HCT116 (cell line): ENCODE data around the gene ADAM23. TPM values are rescaled to one million over a fixed set of nuclear protein-coding genes. Genes with fewer than 3 reads are reported as not detected.

ENCODE experiments used
- ATAC-seq: fragments of 200-7000 bp; cut with Tn5 transposase; 2 replicates; pipeline ENCODE4 v1.9.1; 2020; ENCODE audit warnings: mild to moderate bottlenecking, moderate library complexity
- BruUV-seq: library from RNA; stranded (reverse); fragments of 400-500 nt; replicated peaks from 2 replicates; lab custom pipeline; 2021; lab: Mats Ljungman, UMichigan
- CTCF ChIA-PET: fragments of 300-600 bp; sonication (Branson Sonifier 250); formaldehyde crosslinking; loops from one replicate; lab custom pipeline; 2021; ENCODE audit warnings: antibody characterized with exemption; lab: Charles Lee
- POLR2A ChIA-PET: fragments of 300-600, 350-600 bp; sonication (Branson Sonifier 250); formaldehyde crosslinking; loops from one replicate; lab custom pipeline; 2021; ENCODE audit warnings: antibody characterized with exemption; lab: Charles Lee
- RAD21 ChIA-PET, 2 experiments: fragments of 300-600 bp; sonication (Branson Sonifier 250); formaldehyde crosslinking; loops; one replicate each; lab custom pipeline; 2023; ENCODE audit warnings: low total read pairs in 2 of 2; ENCODE audit not compliant: uncharacterized antibody in 2 of 2, unreplicated experiment in 2 of 2, low non-redundant PET in 1 of 2; lab: Charles Lee
- DNase-seq: peaks from one replicate; pipeline ENCODE4 v3.0.0-alpha.2; 2010; ENCODE audit warnings: low read depth, low spot score
- H2AFZ ChIP-seq: fragments of 200-600 bp; shearing (Covaris generic), sonication (generic); 2 replicates; pipeline ENCODE4 v1.6.1; 2017; ENCODE audit warnings: low read depth, mixed run types, mixed read lengths, antibody characterized with exemption, low read length; ENCODE audit not compliant: poor library complexity, severe bottlenecking
- H3K27ac ChIP-seq: 2 replicates; pipeline ENCODE4 v1.5.1; 2012; ENCODE audit warnings: low read depth, low read length
- H3K27me3 ChIP-seq: fragments of 200-600 bp; sonication (generic); 2 replicates; pipeline ENCODE4 v1.6.1; 2016; ENCODE audit warnings: mixed run types, low read length, mixed read lengths; ENCODE audit not compliant: insufficient read depth
- H3K36me3 ChIP-seq, 2 experiments: fragments of 200-500 bp in 1 of 2; fragments of 200-600 bp in 1 of 2; sonication (Bioruptor generic) in 1 of 2; sonication (generic) in 1 of 2; 2 replicates each; pipeline versions ENCODE4 v1.5.1 to v1.6.1; 2014 to 2016; ENCODE audit warnings: low read length in 2 of 2, inconsistent platforms in 1 of 2, mixed read lengths in 1 of 2, mixed run types in 1 of 2; ENCODE audit not compliant: insufficient read depth in 2 of 2, control insufficient read depth in 1 of 2
- H3K4me1 ChIP-seq, 2 experiments: fragments of 200-600 bp in 1 of 2; sonication (generic) in 1 of 2; 2 replicates each; pipeline versions ENCODE4 v1.5.1 to v1.6.1; 2012 to 2017; ENCODE audit warnings: low read length in 2 of 2, inconsistent platforms in 1 of 2, mild to moderate bottlenecking in 1 of 2, mixed read lengths in 1 of 2, mixed run types in 1 of 2, moderate library complexity in 1 of 2; ENCODE audit not compliant: insufficient read depth in 2 of 2, control insufficient read depth in 1 of 2
- H3K4me2 ChIP-seq: fragments of 200-600 bp; sonication (generic); 2 replicates; pipeline ENCODE4 v1.6.1; 2017; ENCODE audit warnings: mixed run types, low read length, mixed read lengths
- H3K4me3 ChIP-seq, 2 experiments: fragments of 200-600 bp in 1 of 2; sonication (generic) in 1 of 2; replicated peaks in 1 of 2; 2 replicates each; pipeline ENCODE4 v1.5.1; 2011 to 2016; ENCODE audit warnings: low read length in 2 of 2, control low read depth in 1 of 2, low read depth in 1 of 2, mild to moderate bottlenecking in 1 of 2, mixed read lengths in 1 of 2, mixed run types in 1 of 2
- H3K79me2 ChIP-seq: fragments of 200-600 bp; sonication (generic); 2 replicates; pipeline ENCODE4 v1.6.1; 2017; ENCODE audit warnings: mild to moderate bottlenecking, mixed run types, low read length, moderate library complexity, mixed read lengths; ENCODE audit not compliant: insufficient read depth
- H3K9ac ChIP-seq: fragments of 200-600 bp; sonication (generic); 2 replicates; pipeline ENCODE4 v1.6.1; 2016; ENCODE audit warnings: low read length, mixed read lengths
- H3K9me2 ChIP-seq: fragments of 200-600 bp; sonication (generic), shearing (Covaris generic); 2 replicates; pipeline ENCODE4 v1.6.1; 2017; ENCODE audit warnings: mixed run types, mild to moderate bottlenecking, moderate library complexity; ENCODE audit not compliant: insufficient read depth
- H3K9me3 ChIP-seq, 2 experiments: fragments of 200-500 bp in 1 of 2; fragments of 200-600 bp in 1 of 2; sonication (Bioruptor generic) in 1 of 2; sonication (generic) in 1 of 2; 2 replicates each; pipeline ENCODE4 v1.6.1; 2014 to 2017; ENCODE audit warnings: low read length in 2 of 2, mixed read lengths in 2 of 2, inconsistent platforms in 1 of 2, low read depth in 1 of 2, mild to moderate bottlenecking in 1 of 2, mixed run types in 1 of 2, moderate library complexity in 1 of 2; ENCODE audit not compliant: control insufficient read depth in 1 of 2, insufficient read depth in 1 of 2
- H4K20me1 ChIP-seq: fragments of 200-600 bp; sonication (generic), shearing (Covaris generic); 2 replicates; pipeline ENCODE4 v1.6.1; 2017; ENCODE audit warnings: mixed run types, mild to moderate bottlenecking, moderate library complexity; ENCODE audit not compliant: insufficient read depth
- CBX3 ChIP-seq: IDR thresholded peaks from 2 replicates; pipeline ENCODE4 v1.6.1; 2012; ENCODE audit warnings: low read depth
- POLR2A ChIP-seq: IDR thresholded peaks from 2 replicates; pipeline ENCODE4 v1.7.0; 2011; ENCODE audit warnings: borderline replicate concordance; ENCODE audit not compliant: insufficient read depth, insufficient read length; ENCODE audit errors: extremely low read depth
- RAD21 ChIP-seq: IDR thresholded peaks from 2 replicates; pipeline ENCODE4 v1.6.1; 2012; ENCODE audit warnings: low read depth, mild to moderate bottlenecking
- REST ChIP-seq: IDR thresholded peaks from 2 replicates; pipeline ENCODE4 v1.6.1; 2012; ENCODE audit warnings: low read depth
- SIN3A ChIP-seq: IDR thresholded peaks from 2 replicates; pipeline ENCODE4 v1.6.1; 2012; ENCODE audit warnings: low read depth
- TCF7L2 ChIP-seq: IDR thresholded peaks from 2 replicates; pipeline ENCODE4 v1.7.0; 2011; ENCODE audit warnings: borderline replicate concordance, inconsistent platforms; ENCODE audit not compliant: insufficient read depth, insufficient read length; ENCODE audit errors: extremely low read depth
- ZFX ChIP-seq: fragments of 450-650 bp; IDR thresholded peaks from 2 replicates; pipeline ENCODE4 v1.6.1; 2017
- intact Hi-C: fragments of 100-400 bp; cut with micrococcal nuclease; formaldehyde crosslinking; loops from 2 replicates; pipeline ENCODE4 v1.10.0; 2022
- total RNA-seq: library from RNA; stranded (reverse); gene quantifications from one replicate; pipeline ENCODE4 v1.2.1, GENCODE V29; 2021; ENCODE audit not compliant: unreplicated experiment
- TF ChIP-seq, protein P1 (sequence below): IDR thresholded peaks from 2 replicates; pipeline ENCODE4 v1.6.1; 2011; ENCODE audit warnings: mild to moderate bottlenecking, low read length, moderate library complexity; ENCODE audit not compliant: insufficient replicate concordance; ENCODE audit errors: extremely low read depth
- TF ChIP-seq, protein P2 (sequence below): IDR thresholded peaks from 2 replicates; pipeline ENCODE4 v1.6.1; 2012

Gene ADAM23
- total RNA-seq, 1 experiment from 2014 or later, result 0.10 TPM

- POLR2A ChIA-PET, result no interaction called here
- ATAC-seq (no peak), DNase-seq (no peak)
- Histone ChIP-seq H2AFZ (no peak overlapping the region), H3K4me2 (no peak overlapping the region), H3K9ac (no peak overlapping the region), H3K79me2 (no peaks in the 10 kb centered on the region), H4K20me1 (no peaks in the 10 kb centered on the region), H3K27ac (no peak overlapping the region), H3K36me3 (no peaks in the 10 kb centered on the region), H3K9me3 (no peaks in the 10 kb centered on the region), H3K9me2 (no peaks in the 10 kb centered on the region), H3K4me1 (no peaks in the 10 kb centered on the region), H3K27me3 (0 out of 2 replicates have a peak, but pooled peaks cover 11% of the 10 kb centered on the region), H3K4me3 (no peak overlapping the region)
- no TSS peak for BruUV-seq
- TF ChIP-seq RAD21 (no peak), ZFX (no peak), CBX3 (no peak), REST (no peak), POLR2A (no peak), SIN3A (no peak), TCF7L2 (no peak)
- TF ChIP-seq, protein P1, sequence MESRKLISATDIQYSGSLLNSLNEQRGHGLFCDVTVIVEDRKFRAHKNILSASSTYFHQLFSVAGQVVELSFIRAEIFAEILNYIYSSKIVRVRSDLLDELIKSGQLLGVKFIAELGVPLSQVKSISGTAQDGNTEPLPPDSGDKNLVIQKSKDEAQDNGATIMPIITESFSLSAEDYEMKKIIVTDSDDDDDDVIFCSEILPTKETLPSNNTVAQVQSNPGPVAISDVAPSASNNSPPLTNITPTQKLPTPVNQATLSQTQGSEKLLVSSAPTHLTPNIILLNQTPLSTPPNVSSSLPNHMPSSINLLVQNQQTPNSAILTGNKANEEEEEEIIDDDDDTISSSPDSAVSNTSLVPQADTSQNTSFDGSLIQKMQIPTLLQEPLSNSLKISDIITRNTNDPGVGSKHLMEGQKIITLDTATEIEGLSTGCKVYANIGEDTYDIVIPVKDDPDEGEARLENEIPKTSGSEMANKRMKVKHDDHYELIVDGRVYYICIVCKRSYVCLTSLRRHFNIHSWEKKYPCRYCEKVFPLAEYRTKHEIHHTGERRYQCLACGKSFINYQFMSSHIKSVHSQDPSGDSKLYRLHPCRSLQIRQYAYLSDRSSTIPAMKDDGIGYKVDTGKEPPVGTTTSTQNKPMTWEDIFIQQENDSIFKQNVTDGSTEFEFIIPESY, result no peak
- TF ChIP-seq, protein P2, sequence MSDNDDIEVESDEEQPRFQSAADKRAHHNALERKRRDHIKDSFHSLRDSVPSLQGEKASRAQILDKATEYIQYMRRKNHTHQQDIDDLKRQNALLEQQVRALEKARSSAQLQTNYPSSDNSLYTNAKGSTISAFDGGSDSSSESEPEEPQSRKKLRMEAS, result no peak
- RAD21 ChIA-PET, result no interaction called here
- CTCF ChIA-PET, result no interaction called here
- intact Hi-C loops, result no loop called here
These were observed 188.0 kb downstream of the ADAM23 start for GRCh38 chr2:206631340-206631739.
